Right lobe of liver (tissue), 6 donors: ENCODE measurements around the gene LPCAT3. TPM values are rescaled to one million over a fixed set of nuclear protein-coding genes. Genes with fewer than 3 reads are reported as not detected.

ENCODE experiments used
- ATAC-seq, 4 donors: fragments of 200-7000 bp; cut with Tn5 transposase; one replicate each; pipeline ENCODE4 v1.9.1; 2020; ENCODE audit warnings: mild to moderate bottlenecking in 4 of 4, moderate library complexity in 4 of 4
- DNase-seq, 3 donors: peaks; one replicate each; pipeline ENCODE4 v3.0.0-alpha.2; 2020
- H3K27ac ChIP-seq, 3 donors: fragments of 200-600 bp; one replicate each; pipeline ENCODE4 v1.8.0; 2022
- H3K27me3 ChIP-seq, 2 donors: fragments of 200-600 bp; one replicate each; pipeline ENCODE4 v1.8.0; 2022
- H3K36me3 ChIP-seq, 4 donors: fragments of 200-600 bp; sonication (generic) in 1 of 4; one replicate each; pipeline versions ENCODE4 v1.5.1 to v1.8.0; 2017 to 2022; ENCODE audit warnings: control low read depth in 1 of 4
- H3K4me1 ChIP-seq, 4 donors: fragments of 200-600 bp; sonication (generic) in 1 of 4; one replicate each; pipeline versions ENCODE4 v1.5.1 to v1.8.0; 2017 to 2022; ENCODE audit warnings: control low read depth in 1 of 4
- H3K4me3 ChIP-seq, 3 donors: fragments of 200-600 bp; one replicate each; pipeline ENCODE4 v1.8.0; 2022
- H3K9me3 ChIP-seq, 4 donors: fragments of 200-600 bp; sonication (generic) in 1 of 4; one replicate each; pipeline versions ENCODE4 v1.5.1 to v1.8.0; 2017 to 2022; ENCODE audit warnings: control low read depth in 1 of 4
- CTCF ChIP-seq, 4 donors: fragments of 200-600 bp in 3 of 4; fragments of 450-650 bp in 1 of 4; IDR thresholded peaks; one replicate each; pipeline versions ENCODE4 v1.5.1 to v1.8.0; 2016 to 2022; ENCODE audit warnings: antibody characterized with exemption in 4 of 4, mild to moderate bottlenecking in 2 of 4
- POLR2A ChIP-seq: fragments of 450-650 bp; IDR thresholded peaks from one replicate; pipeline ENCODE4 v1.6.1; 2017; ENCODE audit warnings: antibody characterized with exemption, mild to moderate bottlenecking
- WGBS: methylation state at CpG from one replicate; pipeline ENCODE4 v1.1.6; 2018; ENCODE audit warnings: low coverage, low lambda C conversion rate; ENCODE audit not compliant: insufficient coverage; ENCODE audit errors: missing lambda C conversion rate; 5-methylcytosine and 5-hydroxymethylcytosine counted together
- intact Hi-C, 2 donors: fragments of 100-400 bp; cut with DNase I; formaldehyde crosslinking; loops; one replicate each; pipeline versions ENCODE4 v1.11.2 to v1.14.1; 2022
- total RNA-seq, 6 experiments: library from RNA; depleted of rRNA in 2 of 6; stranded (reverse); fragments of >200 nt in 2 of 6; fragmentation: NEBNext Ultra II Directional in 3 of 6; extraction: Animal tissue kit (Norgen Biotek cat#: 25700) in 3 of 6; gene quantifications; one replicate each; pipeline versions ENCODE4 v1.1.0 to v1.2.4, GENCODE V29; 2016 to 2023
- donor health status: DM: no; HTN: yes; CAD: no.
- donor health status: DM: no; HTN: no; CAD: no.
- donor health status: DM: no; HTN: no; CAD: no.
- donor health status: DM: no; HTN: yes; CAD: no.
- donor health status: DM: no; HTN: yes; CAD: no.

The LPCAT3 gene
- total RNA-seq, 6 experiments from 2014 or later = 50.6 to 115 (median 77.5) TPM

- peaks cover 0 to 61% (median 16%) of the 10 kb centered on the region in 4 donors for H3K4me1 ChIP-seq
- ATAC-seq = no peak
- no peaks in the 10 kb centered on the region for H3K36me3 ChIP-seq
- H3K9me3 ChIP-seq = no peaks in the 10 kb centered on the region
- intact Hi-C loops = no loop called here
- TF ChIP-seq CTCF (IDR thresholded peaks at IDR 0.05) (no peak), POLR2A (no peak)
- 68% methylated on average over 3 of the region's 3 CpGs for WGBS
- H3K27me3 ChIP-seq = no peaks in the 10 kb centered on the region
- no peak for DNase-seq
- no peak overlapping the region for H3K4me3 ChIP-seq
- H3K27ac ChIP-seq = no peak overlapping the region
Measured at GRCh38 chr12:7006639-7007038, 11.6 kb downstream of the LPCAT3 start.

GRCh38 chr12:7005311-7005710 lies 13.0 kb downstream of the LPCAT3 start:
- ATAC-seq (peak in 1 of 4 donors; percentile 24), DNase-seq (no peak)
- Histone ChIP-seq H3K4me1 (peaks cover 0 to 53% (median 15%) of the 10 kb centered on the region in 4 donors), H3K9me3 (no peaks in the 10 kb centered on the region), H3K4me3 (no peak overlapping the region), H3K27me3 (no peaks in the 10 kb centered on the region), H3K27ac (no peak overlapping the region), H3K36me3 (no peaks in the 10 kb centered on the region)
- 72% methylated on average over 2 of the region's 2 CpGs for WGBS
- intact Hi-C loops = no loop called here
- TF ChIP-seq CTCF (IDR thresholded peaks at IDR 0.05) (no peak), POLR2A (no peak)

- WGBS = 40% methylated on average over 2 of the region's 2 CpGs
- Histone ChIP-seq H3K9me3 (no peaks in the 10 kb centered on the region), H3K36me3 (no peaks in the 10 kb centered on the region), H3K4me3 (no peak overlapping the region), H3K27me3 (no peaks in the 10 kb centered on the region), H3K4me1 (peaks cover 0 to 49% (median 12%) of the 10 kb centered on the region in 4 donors), H3K27ac (peak overlapping the region in 1 of 3 donors; percentile 43)
- no peak for DNase-seq
- TF ChIP-seq CTCF (IDR thresholded peaks at IDR 0.05) = no peak
- no peak for TF ChIP-seq POLR2A
- ATAC-seq = peak; percentile 41 to 70 (median 62)
- intact Hi-C loops = no loop called here
Measured at GRCh38 chr12:7004840-7005239, 13.4 kb downstream of the LPCAT3 start.

- no peaks in the 10 kb centered on the region for H3K27me3 ChIP-seq
- intact Hi-C loops = no loop called here
- ATAC-seq (peak; percentile 28 to 84 (median 60)), DNase-seq (peak in 1 of 3 donors; percentile 56)
- peak overlapping the region in 1 of 3 donors; percentile 43 for H3K27ac ChIP-seq
- TF ChIP-seq POLR2A (no peak), CTCF (IDR thresholded peaks at IDR 0.05) (no peak)
- no peak overlapping the region for H3K4me3 ChIP-seq
- H3K9me3 ChIP-seq = no peaks in the 10 kb centered on the region
- 44% methylated on average over 2 of the region's 2 CpGs for WGBS
- no peaks in the 10 kb centered on the region for H3K36me3 ChIP-seq
- H3K4me1 ChIP-seq = peaks cover 0 to 49% (median 11%) of the 10 kb centered on the region in 4 donors
Measured at GRCh38 chr12:7004287-7004803, 13.9 kb downstream of the LPCAT3 start.
